IMR-90 (cell line): ENCODE measurements around the gene MTRF1L.

Source experiments
- CTCF ChIP-seq: conservative IDR thresholded peaks from 2 replicates; pipeline ENCODE4 v1.5.1; 2012; ENCODE audit warnings: mild to moderate bottlenecking, low read depth, low read length, improper control_type of control experiment
- POLR2A ChIP-seq: IDR thresholded peaks from 2 replicates; pipeline ENCODE4 v1.6.1; 2012; ENCODE audit warnings: mild to moderate bottlenecking, low read depth, low read length
- RCOR1 ChIP-seq: IDR thresholded peaks from 2 replicates; pipeline ENCODE4 v1.6.1; 2012; ENCODE audit warnings: mild to moderate bottlenecking, low read length, improper control_type of control experiment; ENCODE audit not compliant: insufficient replicate concordance
- RFX5 ChIP-seq: IDR thresholded peaks from 2 replicates; pipeline ENCODE4 v1.8.0; 2012; ENCODE audit warnings: low read depth, mild to moderate bottlenecking, low read length, moderate library complexity

GRCh38 chr6:152981219-152981618 is 21.3 kb downstream of the MTRF1L start:
- TF ChIP-seq CTCF, result no peak
- TF ChIP-seq POLR2A, result no peak
- TF ChIP-seq RCOR1, result no peak
- no peak for TF ChIP-seq RFX5
